Activated CD4-positive, alpha-beta T cell treated with anti-CD3 and anti-CD28 coated beads, Interleukin-2, amount 50 U/mL, for 24 hours (primary cell): ENCODE results near the gene HLCS.

Source experiments
- DNase-seq, 2 donors: peaks; one replicate each; pipeline ENCODE4 v3.0.0-alpha.2; 2020; ENCODE audit warnings: low read depth in 1 of 2, low spot score in 1 of 2

The HLCS gene

DNA sequence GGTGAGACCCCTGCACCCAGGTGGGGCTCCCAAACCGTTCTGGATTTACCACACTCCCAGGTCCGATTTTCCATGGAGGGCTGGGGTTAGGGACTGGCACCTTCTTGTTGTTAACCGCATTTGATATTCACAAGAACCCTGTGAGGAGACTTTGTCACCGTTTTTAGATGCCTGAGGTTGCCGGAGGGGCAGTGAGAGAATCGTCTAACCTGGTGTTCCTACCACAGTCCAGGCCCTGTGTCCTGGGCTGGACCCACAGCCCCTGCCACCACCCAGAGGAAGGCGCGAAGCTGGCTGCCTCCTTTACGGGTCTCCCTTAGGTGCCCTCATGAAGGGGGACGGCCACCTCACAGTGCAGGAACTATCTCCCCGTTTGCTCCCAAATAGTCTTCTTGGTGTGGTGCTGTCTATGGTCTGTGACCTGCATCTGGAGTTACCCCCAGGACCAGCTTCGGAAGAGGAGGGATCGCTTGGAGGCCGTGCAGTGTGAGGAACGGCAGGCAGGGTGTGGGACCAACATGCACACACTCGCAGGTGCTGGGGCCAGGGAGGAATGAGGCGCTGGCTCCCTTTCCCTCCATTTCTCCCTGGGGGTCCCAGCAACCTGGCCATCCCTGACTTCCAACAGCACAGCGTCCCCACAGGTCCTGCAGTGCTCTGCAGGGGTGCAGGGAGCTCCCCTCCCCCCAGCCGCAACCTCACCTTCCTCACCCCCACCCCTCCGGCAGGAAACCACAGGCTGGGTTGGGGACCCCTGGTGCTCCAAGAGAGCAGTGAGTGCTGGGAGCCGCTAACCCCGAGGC lies 260.6 kb downstream of the HLCS start:
- no peak for DNase-seq

GRCh38 chr21:36704958-36705678 lies 261.4 kb downstream of the HLCS start:
- no peak for DNase-seq

GRCh38 chr21:36704281-36704957 lies 262.1 kb downstream of the HLCS start:
- DNase-seq: no peak

- DNase-seq: no peak
Observed at GRCh38 chr21:36703626-36704280, 262.7 kb downstream of the HLCS start.

GRCh38 chr21:36703123-36703522 lies 263.3 kb downstream of the HLCS start:
- DNase-seq: no peak

DNA sequence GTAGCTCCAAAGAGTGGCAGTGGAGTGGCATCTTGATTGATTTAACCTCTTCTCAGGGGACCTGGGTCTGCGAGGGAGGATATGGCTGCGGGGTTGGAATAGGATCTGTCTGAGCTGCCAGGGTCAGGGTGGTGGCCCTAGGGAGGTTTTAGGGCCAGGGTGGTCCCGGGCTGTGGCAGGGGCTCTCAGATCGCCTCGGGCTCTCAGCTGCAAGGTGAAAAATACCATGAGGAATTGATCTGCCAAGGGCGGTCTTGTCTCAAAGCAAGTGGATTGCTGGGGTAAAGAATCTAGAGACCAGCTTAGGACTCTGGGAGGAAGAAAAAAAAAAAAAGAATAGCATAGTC lies 263.9 kb downstream of the HLCS start:
- DNase-seq: no peak

GRCh38 chr21:36701756-36702621 lies 264.5 kb downstream of the HLCS start:
- DNase-seq: no peak

- no peak for DNase-seq
Observed at GRCh38 chr21:36700971-36701755, 265.3 kb downstream of the HLCS start.
